AG09319 (cell line): ENCODE measurements around the gene KHDC3L.

Experiments used
- DNase-seq: peaks from one replicate; pipeline ENCODE4 v3.0.0-alpha.2; 2010; ENCODE audit warnings: low read depth; ENCODE audit errors: extremely low read depth
- CTCF ChIP-seq: IDR thresholded peaks from 2 replicates; pipeline ENCODE4 v1.5.1; 2011; ENCODE audit warnings: low read depth, mild to moderate bottlenecking, inconsistent platforms, low read length, moderate library complexity

KHDC3L gene

DNA sequence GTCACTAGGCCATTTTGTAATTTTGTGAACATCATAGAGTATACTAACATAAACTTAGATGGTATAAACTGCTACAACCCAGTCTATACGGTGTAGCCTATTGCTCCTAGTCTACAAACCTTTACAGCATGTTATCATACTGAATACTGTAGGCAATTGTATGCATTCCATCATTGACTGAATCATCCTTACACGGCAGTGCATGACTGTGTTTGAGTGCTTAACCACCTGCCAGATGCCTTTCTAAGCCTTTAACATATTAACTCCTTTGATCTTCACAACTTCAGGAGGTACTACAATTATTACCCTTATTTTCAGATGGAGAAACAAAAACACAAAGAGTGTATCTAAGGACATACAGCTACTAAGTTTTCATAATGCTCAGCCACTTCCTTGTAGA lies 22.4 kb upstream of the KHDC3L start:
- no peak for DNase-seq
- no peak for TF ChIP-seq CTCF

DNA sequence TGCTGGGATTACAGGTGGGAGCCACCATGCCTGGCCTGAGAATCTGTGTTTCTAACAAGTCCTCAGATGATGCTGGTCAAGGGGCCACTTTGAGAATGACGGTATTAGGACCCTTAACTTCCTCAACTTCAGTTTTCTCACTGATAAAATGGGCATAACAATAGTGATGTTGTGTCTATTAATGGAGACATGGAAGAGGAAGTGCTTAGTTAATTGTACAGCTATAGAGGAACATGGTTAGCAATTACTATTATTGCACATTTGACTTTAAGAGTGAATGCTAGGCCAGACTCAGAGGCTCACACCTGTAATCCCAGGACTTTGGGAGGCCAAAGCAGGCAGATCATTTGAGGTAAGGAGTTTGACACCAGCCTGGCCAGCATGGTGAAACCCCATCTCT lies 21.1 kb upstream of the KHDC3L start:
- TF ChIP-seq CTCF = no peak

GRCh38 chr6:73342174-73342573 lies 20.3 kb upstream of the KHDC3L start:
- no peak for TF ChIP-seq CTCF
- DNase-seq = no peak

More for the DNA sequence above, 21.1 kb upstream of the KHDC3L start:
- no peak for DNase-seq

DNA sequence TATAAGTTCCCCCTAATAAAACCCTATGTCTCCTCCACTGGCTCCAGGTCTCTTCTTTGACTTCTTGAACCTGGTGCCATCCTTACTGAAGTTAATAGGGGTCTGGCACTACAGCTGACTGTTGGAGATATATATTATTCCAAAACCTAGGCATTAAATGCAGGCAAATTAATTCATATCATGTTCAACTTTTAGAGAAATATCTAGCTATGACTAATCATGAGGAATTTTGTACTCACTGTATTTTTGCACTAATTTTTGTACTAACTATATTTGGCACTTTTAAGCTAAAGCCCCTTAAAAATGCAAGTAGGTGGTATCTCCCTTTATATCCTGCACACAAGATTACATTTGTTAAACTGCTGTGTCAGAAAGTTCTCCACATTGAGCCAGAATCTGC lies 19.3 kb upstream of the KHDC3L start:
- DNase-seq = no peak
- TF ChIP-seq CTCF = no peak

GRCh38 chr6:73348550-73349204 lies 13.8 kb upstream of the KHDC3L start:
- no peak for DNase-seq

DNA sequence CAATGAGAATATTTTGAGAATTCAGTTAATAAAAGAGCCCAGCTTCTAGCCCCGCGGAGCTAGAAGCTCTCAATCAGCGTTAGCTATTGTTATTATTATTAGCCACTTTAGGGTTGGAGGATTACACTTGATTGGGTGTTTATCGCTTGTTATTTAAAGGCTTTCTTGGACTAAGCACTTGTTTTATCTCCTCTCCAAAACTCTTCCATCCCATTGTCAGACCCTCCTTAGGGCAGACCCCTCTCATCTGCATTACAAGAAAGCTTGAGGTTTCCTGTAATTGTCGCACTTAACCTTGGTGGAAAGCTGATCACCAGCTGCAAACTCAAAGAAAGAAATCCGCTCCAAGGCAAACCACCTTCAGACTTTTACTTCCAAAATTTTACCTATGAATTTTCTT lies 13.1 kb upstream of the KHDC3L start:
- DNase-seq = no peak
- TF ChIP-seq CTCF = no peak

More at GRCh38 chr6:73348550-73349204, 13.8 kb upstream of the KHDC3L start:
- TF ChIP-seq CTCF = no peak

- DNase-seq = no peak
- no peak for TF ChIP-seq CTCF
Observed at GRCh38 chr6:73353636-73354593, 8.5 kb upstream of the KHDC3L start, which contains the start of gene DPPA5. DPPA5 (minus strand) TSS chr6:73354276; CDS start chr6:73354225, 51 bp downstream.
